H7 (cell line): Measurements from ENCODE around the gene SEC22A. TPM values are rescaled to one million over a fixed set of nuclear protein-coding genes. Genes with fewer than 3 reads are reported as not detected.

Experiments used
- DNase-seq: peaks from one replicate; pipeline ENCODE4 v3.0.0; 2012
- H3K27me3 ChIP-seq: 2 replicates; pipeline ENCODE4 v1.6.0; 2011; ENCODE audit warnings: mild to moderate bottlenecking, low read length; ENCODE audit not compliant: control insufficient read depth, insufficient read depth
- H3K36me3 ChIP-seq: replicated peaks from 2 replicates; pipeline ENCODE4 v1.5.1; 2011; ENCODE audit warnings: low read length; ENCODE audit not compliant: control insufficient read depth, insufficient read depth
- H3K4me3 ChIP-seq: 2 replicates; pipeline ENCODE4 v1.5.1; 2011; ENCODE audit warnings: low read depth, mild to moderate bottlenecking, control low read depth, low read length, moderate library complexity; ENCODE audit not compliant: insufficient read depth
- total RNA-seq: library from RNA; depleted of rRNA; stranded (reverse); fragments of >200 nt; shearing (Covaris generic); gene quantifications from 2 replicates; pipeline ENCODE4 v1.2.3, GENCODE V29; 2014

SEC22A gene
- total RNA-seq, 1 experiment from 2014 or later, result 23.5 TPM

DNA sequence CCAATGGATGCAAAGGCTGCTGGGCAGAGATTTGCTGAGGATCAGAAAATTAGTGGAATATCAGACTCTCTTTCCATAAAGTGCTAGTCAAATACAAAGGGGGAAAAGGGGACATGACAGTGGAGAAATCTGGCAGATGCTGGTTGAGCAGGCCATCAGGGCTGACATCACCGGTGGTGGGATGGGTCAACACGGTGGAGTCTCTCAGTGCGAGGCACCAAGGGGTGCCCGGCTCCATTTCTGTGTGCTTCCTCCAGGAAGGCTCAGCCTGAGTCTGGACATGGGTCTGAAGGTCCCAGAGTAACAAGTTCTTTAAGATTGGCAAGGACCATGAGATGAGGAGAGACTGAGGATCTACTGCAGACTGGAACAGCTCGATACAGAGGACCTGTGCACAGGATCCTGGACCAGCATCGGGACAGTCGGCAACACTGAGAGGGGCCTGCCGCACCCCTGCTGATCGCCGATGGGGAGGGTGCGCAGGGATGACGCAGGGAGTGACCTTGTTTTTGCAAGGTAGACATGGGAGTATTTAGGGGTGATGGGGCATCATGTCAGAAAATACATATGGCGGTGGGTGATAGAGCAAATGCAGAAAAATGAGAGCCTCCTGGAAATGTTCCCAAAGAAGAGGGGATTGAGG is 92.7 kb downstream of the SEC22A start:
- H3K36me3 ChIP-seq, result no peaks in the 10 kb centered on the region
- peak; percentile 31 for DNase-seq
- H3K4me3 ChIP-seq, result no peak overlapping the region
- H3K27me3 ChIP-seq, result no peaks in the 10 kb centered on the region

- H3K27me3 ChIP-seq, result no peaks in the 10 kb centered on the region
- H3K36me3 ChIP-seq, result no peaks in the 10 kb centered on the region
- DNase-seq, result peak; percentile 70
- no peak overlapping the region for H3K4me3 ChIP-seq
Observed at GRCh38 chr3:123295171-123295900, 93.6 kb downstream of the SEC22A start.

- DNase-seq, result no peak
- no peaks in the 10 kb centered on the region for H3K27me3 ChIP-seq
Observed at GRCh38 chr3:123295901-123296250, 94.1 kb downstream of the SEC22A start.

GRCh38 chr3:123296261-123296660 is 94.5 kb downstream of the SEC22A start:
- DNase-seq, result no peak
- Histone ChIP-seq H3K27me3 (no peaks in the 10 kb centered on the region), H3K4me3 (no peak overlapping the region), H3K36me3 (no peaks in the 10 kb centered on the region)

More at GRCh38 chr3:123295901-123296250, 94.1 kb downstream of the SEC22A start:
- H3K4me3 ChIP-seq, result no peak overlapping the region
- no peaks in the 10 kb centered on the region for H3K36me3 ChIP-seq

DNA sequence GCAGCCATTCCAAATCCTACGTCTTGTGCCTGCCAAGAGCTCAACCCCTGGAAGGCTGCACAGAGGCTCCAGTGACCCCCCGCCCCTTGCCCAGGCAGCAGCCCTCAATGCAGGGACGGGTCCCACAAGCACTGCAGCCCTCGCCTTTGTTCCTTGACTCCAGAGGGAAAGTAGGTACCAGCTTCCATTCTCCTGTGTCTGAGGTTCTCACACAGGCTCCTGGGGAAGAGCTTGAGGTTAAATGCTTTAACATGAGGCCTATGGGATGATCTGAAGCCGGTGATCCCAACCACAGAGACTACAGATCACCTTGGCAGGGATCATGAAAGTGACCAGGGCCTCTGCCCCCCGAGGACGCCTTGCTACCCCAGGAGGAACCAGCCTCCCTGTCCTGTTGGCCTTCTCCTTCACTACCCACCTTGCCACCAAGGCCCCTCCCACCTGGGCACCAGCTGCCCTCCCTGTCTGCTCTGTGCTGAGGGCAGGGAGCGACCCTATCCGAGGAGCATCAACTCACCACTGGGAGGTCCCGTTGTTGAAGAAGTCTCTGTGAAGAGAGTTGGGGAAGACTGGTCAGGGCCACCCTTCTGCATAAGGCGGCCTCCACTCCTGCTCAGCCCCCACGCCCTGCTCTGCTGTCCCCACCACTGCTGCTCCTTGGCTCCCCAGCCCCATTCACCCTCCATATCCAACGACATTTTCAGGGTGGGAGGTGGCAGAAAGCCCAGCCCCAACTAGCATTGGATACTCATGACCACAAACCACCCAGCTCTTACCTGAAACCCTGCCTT is 95.3 kb downstream of the SEC22A start:
- Histone ChIP-seq H3K27me3 (no peaks in the 10 kb centered on the region), H3K36me3 (no peaks in the 10 kb centered on the region), H3K4me3 (no peak overlapping the region)
- DNase-seq, result no peak

- H3K4me3 ChIP-seq, result no peak overlapping the region
- DNase-seq, result peak; percentile 86
Observed at GRCh38 chr3:123297627-123297899, 95.8 kb downstream of the SEC22A start.

DNA sequence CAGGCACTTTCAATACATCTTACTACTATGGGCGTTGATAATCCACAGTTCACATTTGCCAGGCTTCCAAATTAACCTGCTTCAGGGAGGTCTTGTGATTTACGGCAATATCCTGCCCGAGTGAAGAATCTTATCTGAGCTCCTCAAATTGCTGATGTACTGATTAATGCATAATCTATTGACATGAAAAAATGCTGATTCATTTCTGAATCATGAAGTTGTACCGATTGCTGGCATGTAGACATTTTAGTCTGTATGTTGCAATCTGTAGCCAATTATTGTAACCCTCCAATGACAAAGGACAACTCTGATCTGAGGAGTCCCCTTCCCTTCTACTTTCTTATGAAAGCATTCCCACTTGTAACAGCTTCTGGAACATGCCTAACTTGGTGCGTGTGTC is 97.2 kb downstream of the SEC22A start:
- no peak overlapping the region for H3K4me3 ChIP-seq
- no peaks in the 10 kb centered on the region for H3K27me3 ChIP-seq
- no peaks in the 10 kb centered on the region for H3K36me3 ChIP-seq
- no peak for DNase-seq

More at GRCh38 chr3:123297627-123297899, 95.8 kb downstream of the SEC22A start:
- H3K27me3 ChIP-seq, result no peaks in the 10 kb centered on the region
- H3K36me3 ChIP-seq, result no peaks in the 10 kb centered on the region

GRCh38 chr3:123299581-123299980 is 97.8 kb downstream of the SEC22A start:
- no peak overlapping the region for H3K4me3 ChIP-seq
- no peak for DNase-seq
- no peaks in the 10 kb centered on the region for H3K27me3 ChIP-seq
- H3K36me3 ChIP-seq, result no peaks in the 10 kb centered on the region

DNA sequence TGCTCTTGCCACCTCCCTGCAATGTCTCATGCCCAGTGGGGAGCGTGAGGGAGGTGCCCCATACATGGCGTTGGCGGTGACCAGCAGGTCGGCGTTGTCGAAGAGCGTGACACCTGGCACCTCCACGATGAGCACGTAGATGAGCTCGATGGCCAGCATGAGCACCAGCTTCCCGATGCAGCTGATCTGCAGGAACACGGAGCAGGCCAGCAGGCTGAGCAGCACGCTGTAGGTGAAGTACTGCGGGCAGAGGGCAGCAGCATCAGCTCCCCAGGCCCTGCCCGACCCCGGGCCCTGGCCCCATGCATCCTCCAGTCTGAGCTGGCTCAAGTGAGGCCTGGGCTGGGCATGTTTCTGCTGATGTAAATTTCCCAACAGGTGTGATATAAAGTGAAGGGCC is 98.3 kb downstream of the SEC22A start:
- Histone ChIP-seq H3K4me3 (no peak overlapping the region), H3K27me3 (no peaks in the 10 kb centered on the region), H3K36me3 (no peaks in the 10 kb centered on the region)
- DNase-seq, result no peak

- no peak for DNase-seq
- Histone ChIP-seq H3K27me3 (no peaks in the 10 kb centered on the region), H3K36me3 (no peaks in the 10 kb centered on the region), H3K4me3 (no peak overlapping the region)
Observed at GRCh38 chr3:123300583-123300982, 98.8 kb downstream of the SEC22A start.

DNA sequence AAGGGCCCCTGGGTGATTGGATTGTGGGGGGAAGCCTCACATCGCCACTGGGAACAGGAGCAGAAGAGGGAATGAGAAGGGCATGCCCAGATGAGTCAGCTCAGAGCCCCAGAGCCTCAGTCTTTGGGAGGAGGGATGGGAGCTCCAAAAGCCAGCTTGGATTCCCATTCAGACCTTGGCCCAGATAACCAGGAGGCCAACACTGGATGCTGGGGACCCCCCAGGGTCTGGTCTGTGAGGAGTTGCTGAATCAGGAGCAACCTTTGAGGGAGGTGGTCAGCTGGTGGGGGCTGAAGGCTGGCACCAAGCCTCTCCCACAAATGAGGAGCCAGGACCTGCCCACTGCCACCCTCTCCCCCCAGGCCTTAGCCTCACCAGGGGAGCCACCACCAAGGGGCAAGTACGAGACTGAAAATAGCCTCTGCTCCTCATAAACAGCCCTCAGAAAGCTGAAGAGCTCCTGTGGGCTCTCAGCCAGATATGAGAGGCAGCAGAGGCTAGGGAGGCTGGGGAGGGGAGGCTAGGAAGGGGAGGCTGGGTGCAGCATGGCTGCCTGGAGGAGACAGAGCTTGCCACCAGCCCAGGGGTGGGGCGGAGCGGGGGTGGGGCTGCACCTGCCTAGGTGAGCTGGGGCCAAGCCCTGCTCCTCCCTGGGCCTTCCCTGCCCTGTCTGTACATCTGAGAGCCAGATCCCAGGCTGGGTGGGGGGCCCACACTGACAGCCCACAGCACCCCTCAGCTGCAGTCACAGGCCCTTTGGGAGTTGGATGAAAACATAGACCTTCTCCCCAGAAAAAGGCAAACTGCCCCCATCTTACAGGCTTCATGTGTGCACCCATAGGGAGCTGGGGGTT is 99.8 kb downstream of the SEC22A start:
- H3K27me3 ChIP-seq, result no peaks in the 10 kb centered on the region
- no peak for DNase-seq
- no peaks in the 10 kb centered on the region for H3K36me3 ChIP-seq
- H3K4me3 ChIP-seq, result no peak overlapping the region

- no peak for DNase-seq
- no peaks in the 10 kb centered on the region for H3K36me3 ChIP-seq
- H3K4me3 ChIP-seq, result no peak overlapping the region
- H3K27me3 ChIP-seq, result no peaks in the 10 kb centered on the region
Observed at GRCh38 chr3:123302961-123303360, 101.2 kb downstream of the SEC22A start.

GRCh38 chr3:123303976-123304560 is 102.3 kb downstream of the SEC22A start:
- Histone ChIP-seq H3K27me3 (no peaks in the 10 kb centered on the region), H3K4me3 (no peak overlapping the region), H3K36me3 (no peaks in the 10 kb centered on the region)
- no peak for DNase-seq

DNA sequence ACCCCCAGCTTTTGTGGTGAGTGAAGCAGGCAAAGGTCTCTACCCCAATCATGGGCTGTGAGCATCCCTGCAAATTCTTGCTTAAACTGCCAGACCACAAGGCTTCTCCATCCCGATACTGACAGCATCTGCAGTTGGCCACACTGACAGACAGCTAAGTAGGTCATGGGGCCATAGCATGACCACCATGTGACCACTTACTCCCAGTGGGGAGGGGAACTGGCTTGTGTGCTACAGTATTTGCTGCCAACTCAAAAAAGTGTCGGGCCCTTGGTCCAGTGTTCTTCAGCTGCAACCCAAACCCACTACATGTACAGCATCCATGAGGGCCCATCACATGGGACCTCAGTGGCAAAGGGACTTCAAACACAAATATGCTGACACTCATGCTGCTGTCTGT is 103.4 kb downstream of the SEC22A start:
- H3K4me3 ChIP-seq, result no peak overlapping the region
- DNase-seq, result no peak
- no peaks in the 10 kb centered on the region for H3K36me3 ChIP-seq
- H3K27me3 ChIP-seq, result no peaks in the 10 kb centered on the region
